SH-SY5Y (cell line): Measurements from ENCODE around the gene TMEM266.

ENCODE experiments used
- GATA2 ChIP-seq: IDR thresholded peaks from 2 replicates; pipeline ENCODE4 v1.6.1; 2011; ENCODE audit warnings: mild to moderate bottlenecking, low read depth, low read length
- GATA3 ChIP-seq: IDR thresholded peaks from 2 replicates; pipeline ENCODE4 v1.6.1; 2011; ENCODE audit warnings: low read depth, mild to moderate bottlenecking, low read length, moderate library complexity

- no peak for TF ChIP-seq GATA2
- TF ChIP-seq GATA3, result no peak
These were observed 163.7 kb downstream of the TMEM266 start for GRCh38 chr15:76223521-76223920.
